Suprapubic skin (tissue), 4 donors: ENCODE data around the gene AMY1A. TPM values are rescaled to one million over a fixed set of nuclear protein-coding genes. Genes with fewer than 3 reads are reported as not detected.
"Not testable (repeated sequence)": the region's sequence is repeated elsewhere in the genome, so short reads cannot be mapped to it uniquely, and the experiment has no call there.

Source experiments
- DNase-seq, 2 donors: peaks; one replicate each; pipeline ENCODE4 v3.0.0-alpha.2; 2019; ENCODE audit warnings: low spot score in 2 of 2
- H3K27ac ChIP-seq: fragments of 200-600 bp; sonication (generic); one replicate; pipeline ENCODE4 v1.5.1; 2019
- H3K27me3 ChIP-seq: fragments of 200-600 bp; sonication (generic); one replicate; pipeline ENCODE4 v1.5.1; 2019
- H3K36me3 ChIP-seq: fragments of 200-600 bp; sonication (generic); one replicate; pipeline ENCODE4 v1.5.1; 2019
- H3K4me1 ChIP-seq: fragments of 200-600 bp; sonication (generic); one replicate; pipeline ENCODE4 v1.5.1; 2019
- H3K4me3 ChIP-seq: fragments of 200-600 bp; sonication (generic); one replicate; pipeline ENCODE4 v1.5.1; 2019; ENCODE audit warnings: mild to moderate bottlenecking
- H3K9me3 ChIP-seq: fragments of 200-600 bp; sonication (generic); one replicate; pipeline ENCODE4 v1.5.1; 2019
- EP300 ChIP-seq: sonication (generic); formaldehyde crosslinking; IDR thresholded peaks from one replicate; pipeline ENCODE4 v1.6.1; 2017; ENCODE audit warnings: antibody characterized with exemption
- POLR2A ChIP-seq, 2 donors: fragments of 450-650 bp; IDR thresholded peaks; one replicate each; pipeline ENCODE4 v1.6.1; 2017; ENCODE audit warnings: antibody characterized with exemption in 2 of 2, mild to moderate bottlenecking in 2 of 2, moderate library complexity in 2 of 2
- POLR2AphosphoS5 ChIP-seq, 3 donors: sonication (generic); formaldehyde crosslinking; IDR thresholded peaks; one replicate each; pipeline ENCODE4 v1.6.1; 2017; ENCODE audit warnings: antibody characterized with exemption in 3 of 3
- WGBS: methylation state at CpG from one replicate; pipeline ENCODE4 v1.1.5; 2018; 5-methylcytosine and 5-hydroxymethylcytosine counted together
- total RNA-seq, 4 donors: library from RNA; depleted of rRNA; stranded (reverse); fragments of >200 nt; gene quantifications; one replicate each; pipeline ENCODE4 v1.1.0, GENCODE V29; 2016
- TF ChIP-seq, protein P1 (sequence below), 2 donors: fragments of 200-600 bp in 1 of 2; fragments of 450-650 bp in 1 of 2; sonication (generic) in 1 of 2; IDR thresholded peaks; one replicate each; pipeline ENCODE4 v1.5.1; 2016 to 2019; ENCODE audit warnings: antibody characterized with exemption in 2 of 2, mild to moderate bottlenecking in 1 of 2, moderate library complexity in 1 of 2

AMY1A gene
- total RNA-seq = not detected

DNA sequence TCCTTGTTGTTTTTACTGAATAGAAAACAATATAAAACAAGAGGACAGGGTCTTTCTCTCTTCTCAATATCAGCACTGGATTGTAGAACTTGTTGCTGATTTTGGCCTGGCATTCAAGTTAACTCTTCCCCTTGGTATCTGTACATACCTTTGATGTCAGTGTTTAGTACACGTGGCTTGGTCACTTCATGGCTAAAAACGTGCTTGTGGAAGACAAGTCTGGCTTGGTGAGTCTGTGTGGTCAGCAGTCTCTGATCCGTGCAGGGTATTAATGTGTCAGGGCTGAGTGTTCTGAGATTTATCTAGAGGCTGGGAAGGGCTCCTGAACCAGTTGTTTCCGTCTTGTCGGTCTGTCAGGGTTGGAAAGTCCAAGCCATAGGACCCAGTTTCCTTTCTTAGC is at the start of gene AMY1A:
AMY1A (plus strand) TSS at position 301 of the 400 bp plus-strand sequence. CDS start 571 bp downstream, outside the sequence.
- not testable (repeated sequence) for H3K27me3 ChIP-seq, H3K9me3 ChIP-seq, H3K4me1 ChIP-seq, H3K4me3 ChIP-seq, H3K36me3 ChIP-seq, DNase-seq, H3K27ac ChIP-seq
- WGBS = no CpG with 5 or more reads among the region's 5 CpGs

DNA sequence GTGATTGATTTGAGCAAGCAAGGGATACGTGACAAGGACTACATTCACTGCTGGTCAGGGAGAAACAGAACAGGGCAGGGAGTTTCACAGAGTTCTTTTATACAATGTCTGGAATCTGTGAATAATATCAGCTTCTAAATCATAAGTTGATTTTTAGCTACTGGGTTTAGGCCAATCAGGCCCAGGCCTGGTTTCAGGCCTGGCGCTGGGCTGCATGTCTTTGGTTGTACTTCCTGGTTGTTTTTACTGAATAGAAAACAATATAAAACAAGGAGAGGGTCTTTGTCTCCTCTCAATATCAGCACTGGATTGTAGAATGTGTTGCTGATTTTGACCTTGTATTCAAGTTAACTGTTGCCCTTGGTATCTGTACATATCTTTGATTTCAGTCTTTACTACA is 39.2 kb upstream of the AMY1A start:
- TF ChIP-seq POLR2AphosphoS5 (IDR thresholded peaks at IDR 0.05) (no peak), EP300 (no peak), POLR2A (IDR thresholded peaks at IDR 0.05) (no peak)
- TF ChIP-seq, protein P1, sequence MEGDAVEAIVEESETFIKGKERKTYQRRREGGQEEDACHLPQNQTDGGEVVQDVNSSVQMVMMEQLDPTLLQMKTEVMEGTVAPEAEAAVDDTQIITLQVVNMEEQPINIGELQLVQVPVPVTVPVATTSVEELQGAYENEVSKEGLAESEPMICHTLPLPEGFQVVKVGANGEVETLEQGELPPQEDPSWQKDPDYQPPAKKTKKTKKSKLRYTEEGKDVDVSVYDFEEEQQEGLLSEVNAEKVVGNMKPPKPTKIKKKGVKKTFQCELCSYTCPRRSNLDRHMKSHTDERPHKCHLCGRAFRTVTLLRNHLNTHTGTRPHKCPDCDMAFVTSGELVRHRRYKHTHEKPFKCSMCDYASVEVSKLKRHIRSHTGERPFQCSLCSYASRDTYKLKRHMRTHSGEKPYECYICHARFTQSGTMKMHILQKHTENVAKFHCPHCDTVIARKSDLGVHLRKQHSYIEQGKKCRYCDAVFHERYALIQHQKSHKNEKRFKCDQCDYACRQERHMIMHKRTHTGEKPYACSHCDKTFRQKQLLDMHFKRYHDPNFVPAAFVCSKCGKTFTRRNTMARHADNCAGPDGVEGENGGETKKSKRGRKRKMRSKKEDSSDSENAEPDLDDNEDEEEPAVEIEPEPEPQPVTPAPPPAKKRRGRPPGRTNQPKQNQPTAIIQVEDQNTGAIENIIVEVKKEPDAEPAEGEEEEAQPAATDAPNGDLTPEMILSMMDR (IDR thresholded peaks at IDR 0.05) = no peak
- H3K36me3 ChIP-seq = no peaks in the 10 kb centered on the region
- no peaks in the 10 kb centered on the region for H3K27me3 ChIP-seq
- H3K9me3 ChIP-seq = no peaks in the 10 kb centered on the region
- 90% methylated on average over 2 of the region's 2 CpGs for WGBS
- H3K27ac ChIP-seq = no peak overlapping the region
- no peaks in the 10 kb centered on the region for H3K4me1 ChIP-seq
- peak in 1 of 2 donors; percentile 26 for DNase-seq
- H3K4me3 ChIP-seq = no peak overlapping the region

DNA sequence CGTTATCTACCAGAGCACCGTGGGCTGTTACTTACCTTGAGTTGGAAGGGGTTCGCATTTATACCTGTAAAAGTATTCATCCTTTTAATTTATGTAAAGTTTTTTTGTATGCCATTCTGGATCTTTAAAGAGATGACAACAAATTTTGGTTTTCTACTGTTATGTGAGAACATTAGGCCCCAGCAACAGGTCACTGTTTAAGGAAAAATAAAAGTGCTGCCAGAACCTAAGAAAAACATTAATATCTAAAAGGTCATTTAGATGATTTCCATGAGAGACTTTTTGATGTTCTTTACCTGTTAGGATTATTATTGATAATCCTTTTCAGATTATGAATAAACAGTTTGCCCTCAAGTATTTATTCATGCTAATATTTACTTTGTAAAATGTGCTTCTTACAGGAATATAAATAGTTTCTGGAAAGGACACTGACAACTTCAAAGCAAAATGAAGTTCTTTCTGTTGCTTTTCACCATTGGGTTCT is 38.5 kb upstream of the AMY1A start, which contains the start of gene AMY2A:
AMY2A (plus strand) TSS at position 434 of the 484 bp plus-strand sequence; CDS start at position 448, 14 bp downstream.
- not testable (repeated sequence) for H3K4me1 ChIP-seq, H3K27me3 ChIP-seq, H3K27ac ChIP-seq, DNase-seq, H3K4me3 ChIP-seq, H3K9me3 ChIP-seq, H3K36me3 ChIP-seq
- 79% methylated on average over 3 of the region's 3 CpGs for WGBS

- not testable (repeated sequence) for H3K27ac ChIP-seq, DNase-seq, H3K4me3 ChIP-seq, H3K9me3 ChIP-seq, H3K36me3 ChIP-seq, H3K4me1 ChIP-seq, H3K27me3 ChIP-seq
- WGBS = 90% methylated on average over 3 of the region's 4 CpGs
Observed at GRCh38 chr1:103627436-103627835, 28.1 kb upstream of the AMY1A start.

DNA sequence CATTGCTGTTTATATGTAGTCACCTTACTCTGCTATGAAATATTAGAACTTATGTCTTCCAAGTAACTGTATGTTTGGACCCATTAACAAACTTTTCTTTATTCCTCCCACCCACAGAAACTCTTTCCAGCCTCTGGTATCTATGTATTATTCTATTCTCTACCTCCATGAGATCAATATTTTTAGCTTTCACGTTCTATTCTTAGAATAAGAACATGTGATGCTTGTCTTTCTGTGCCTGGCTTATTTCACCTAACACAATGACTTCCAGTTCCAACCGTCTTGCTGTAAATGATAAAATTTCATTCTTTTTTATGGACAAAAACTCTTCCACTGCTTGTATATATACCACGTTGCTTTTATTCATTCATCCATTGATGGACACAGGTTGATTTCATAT is 14.4 kb upstream of the AMY1A start:
- not testable (repeated sequence) for H3K9me3 ChIP-seq, DNase-seq, H3K27ac ChIP-seq, H3K4me3 ChIP-seq, H3K4me1 ChIP-seq, H3K27me3 ChIP-seq, H3K36me3 ChIP-seq
- no CpG with 5 or more reads among the region's 3 CpGs for WGBS

DNA sequence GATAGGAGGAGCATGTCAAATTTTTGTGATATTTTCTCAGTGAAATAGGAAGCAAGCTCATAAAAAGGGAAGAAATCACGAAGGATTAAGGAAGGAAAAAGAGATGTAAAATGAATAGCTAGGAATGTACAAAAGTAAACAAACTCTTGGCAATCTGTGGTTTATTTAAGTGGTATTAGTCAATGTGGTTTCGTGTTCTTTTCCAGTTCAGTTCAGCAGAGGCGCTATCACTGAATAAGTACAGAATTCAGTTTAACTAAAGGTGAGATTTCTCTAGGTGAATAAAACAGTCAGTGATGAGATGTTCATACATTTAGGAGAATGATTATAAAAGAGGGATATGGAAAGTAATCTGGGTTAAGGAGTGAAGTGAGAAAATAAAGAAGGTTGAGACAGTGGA is 11.7 kb upstream of the AMY1A start:
- H3K27ac ChIP-seq, H3K4me1 ChIP-seq, DNase-seq, H3K36me3 ChIP-seq, H3K9me3 ChIP-seq, H3K27me3 ChIP-seq, H3K4me3 ChIP-seq: not testable (repeated sequence)
- no CpG with 5 or more reads among the region's 3 CpGs for WGBS

DNA sequence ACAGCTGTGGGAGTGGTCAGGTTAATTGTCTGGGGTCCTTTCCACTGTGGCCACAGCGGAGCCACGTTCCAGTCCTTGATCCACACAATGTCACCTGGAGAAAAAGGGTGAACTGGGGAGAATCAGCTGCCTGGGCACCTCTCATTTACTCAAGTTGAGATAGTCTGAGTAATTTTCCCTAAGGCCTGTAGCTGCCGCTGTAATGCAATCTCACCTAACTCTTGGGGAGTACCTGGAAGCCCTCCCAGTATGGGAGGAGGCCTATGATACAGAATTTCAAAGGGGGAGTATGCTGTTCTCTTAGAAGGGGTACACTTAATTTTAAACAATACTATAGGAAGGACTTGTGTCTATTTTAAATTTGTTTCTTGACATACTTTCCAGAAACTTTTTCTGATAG is 5.3 kb upstream of the AMY1A start:
- no CpG with 5 or more reads among the region's 3 CpGs for WGBS
- H3K27me3 ChIP-seq, H3K9me3 ChIP-seq, H3K36me3 ChIP-seq, H3K4me3 ChIP-seq, DNase-seq, H3K27ac ChIP-seq, H3K4me1 ChIP-seq: not testable (repeated sequence)

GRCh38 chr1:103650889-103651288 is 4.7 kb upstream of the AMY1A start:
- not testable (repeated sequence) for H3K9me3 ChIP-seq, H3K4me3 ChIP-seq, H3K27me3 ChIP-seq, H3K36me3 ChIP-seq, H3K4me1 ChIP-seq, H3K27ac ChIP-seq, DNase-seq
- WGBS = no CpG with 5 or more reads among the region's 4 CpGs

GRCh38 chr1:103654133-103654532 is 1.4 kb upstream of the AMY1A start:
- no CpG with 5 or more reads among the region's 6 CpGs for WGBS
- H3K36me3 ChIP-seq, H3K27ac ChIP-seq, H3K9me3 ChIP-seq, DNase-seq, H3K27me3 ChIP-seq, H3K4me1 ChIP-seq, H3K4me3 ChIP-seq: not testable (repeated sequence)

DNA sequence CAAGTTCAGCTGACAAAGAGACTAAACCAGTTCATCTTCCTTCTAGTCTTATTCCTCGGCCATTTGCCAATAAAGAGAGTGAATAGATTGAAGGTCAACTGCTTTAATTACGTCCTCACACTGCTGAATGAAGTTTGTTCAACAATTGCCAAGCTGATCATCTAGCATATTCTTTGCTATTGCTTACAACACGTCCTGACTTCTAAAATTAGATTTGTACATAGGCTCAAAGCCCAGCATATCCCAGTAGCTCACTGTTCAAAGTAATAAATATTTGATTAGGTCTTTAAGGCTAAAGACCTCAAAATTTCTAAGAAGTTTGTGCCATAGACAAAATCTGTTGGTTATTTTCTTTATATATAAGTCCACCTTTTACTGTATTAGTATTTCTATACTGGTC is 20.8 kb downstream of the AMY1A start:
- not testable (repeated sequence) for H3K36me3 ChIP-seq, H3K4me1 ChIP-seq, H3K9me3 ChIP-seq, H3K4me3 ChIP-seq, H3K27ac ChIP-seq, DNase-seq, H3K27me3 ChIP-seq
- WGBS = no CpG with 5 or more reads among the region's 3 CpGs

- not testable (repeated sequence) for H3K27me3 ChIP-seq, DNase-seq, H3K4me3 ChIP-seq, H3K4me1 ChIP-seq, H3K27ac ChIP-seq, H3K9me3 ChIP-seq, H3K36me3 ChIP-seq
- WGBS = no CpG with 5 or more reads among the region's 5 CpGs
Observed at GRCh38 chr1:103696110-103696509, 40.5 kb downstream of the AMY1A start, which contains the start of gene AMY1B. AMY1B (minus strand) TSS chr1:103696210; CDS start chr1:103695639, 571 bp downstream.

DNA sequence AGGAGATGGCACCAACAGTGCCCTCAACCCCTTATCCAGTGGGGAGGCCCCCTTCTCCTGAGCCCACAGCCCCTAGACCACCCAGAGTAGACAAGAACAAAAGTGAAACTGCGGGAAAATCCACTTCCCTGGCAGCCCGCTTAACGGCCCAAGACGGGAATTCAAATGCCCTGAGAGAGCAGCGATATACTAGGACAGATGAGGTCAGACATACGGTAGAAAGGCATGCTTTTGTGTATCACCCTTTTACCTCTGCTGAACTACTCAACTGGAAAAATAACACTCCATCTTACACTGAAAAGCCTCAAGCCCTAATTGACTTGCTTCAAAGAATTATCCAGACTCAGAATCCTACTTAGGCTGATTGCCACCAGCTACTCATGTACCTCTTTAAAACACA is 41.9 kb downstream of the AMY1A start:
- H3K4me3 ChIP-seq, H3K36me3 ChIP-seq, H3K4me1 ChIP-seq, DNase-seq, H3K9me3 ChIP-seq, H3K27me3 ChIP-seq, H3K27ac ChIP-seq: not testable (repeated sequence)
- WGBS = no CpG with 5 or more reads among the region's 6 CpGs

- H3K27ac ChIP-seq, H3K4me3 ChIP-seq, H3K9me3 ChIP-seq, H3K4me1 ChIP-seq, H3K27me3 ChIP-seq, DNase-seq, H3K36me3 ChIP-seq: not testable (repeated sequence)
- no CpG with 5 or more reads among the region's 4 CpGs for WGBS
Observed at GRCh38 chr1:103700669-103701068, 45.1 kb downstream of the AMY1A start.
